HG03521 (cell line): ENCODE measurements around the gene ERMP1.
"Not testable (repeated sequence)": the region's sequence is repeated elsewhere in the genome, so short reads cannot be mapped to it uniquely, and the experiment has no call there.

Experiments used
- ATAC-seq: cut with Tn5 transposase; IDR thresholded peaks from one replicate; pipeline ENCODE4 v1.9.1; 2021; ENCODE audit warnings: mild to moderate bottlenecking, moderate library complexity; ENCODE audit not compliant: unreplicated experiment

The ERMP1 gene

GRCh38 chr9:5825895-5826622, 6.9 kb downstream of the ERMP1 start:
- no peak for ATAC-seq

GRCh38 chr9:5825223-5825622, 7.7 kb downstream of the ERMP1 start:
- ATAC-seq, result no peak

- ATAC-seq, result no peak
Measured at GRCh38 chr9:5820425-5820824, 12.5 kb downstream of the ERMP1 start.

GRCh38 chr9:5819174-5819573, 13.7 kb downstream of the ERMP1 start:
- ATAC-seq, result no peak

- ATAC-seq, result no peak
Measured at GRCh38 chr9:5818424-5819142, 14.3 kb downstream of the ERMP1 start.

- no peak for ATAC-seq
Measured at GRCh38 chr9:5817862-5818261, 15.1 kb downstream of the ERMP1 start.

GRCh38 chr9:5815461-5815860, 17.5 kb downstream of the ERMP1 start:
- ATAC-seq, result no peak

GRCh38 chr9:5813824-5814223, 19.1 kb downstream of the ERMP1 start:
- ATAC-seq, result no peak

- no peak for ATAC-seq
Measured at GRCh38 chr9:5811751-5812150, 21.2 kb downstream of the ERMP1 start.

- no peak for ATAC-seq
Measured at GRCh38 chr9:5805478-5805877, 27.4 kb downstream of the ERMP1 start.

GRCh38 chr9:5801739-5802113, 31.2 kb downstream of the ERMP1 start:
- ATAC-seq, result no peak

- ATAC-seq, result no peak
Measured at GRCh38 chr9:5800969-5801738, 31.8 kb downstream of the ERMP1 start.

- ATAC-seq, result not testable (repeated sequence)
Measured at GRCh38 chr9:5800378-5800777, 32.5 kb downstream of the ERMP1 start.

- no peak for ATAC-seq
Measured at GRCh38 chr9:5799314-5799713, 33.6 kb downstream of the ERMP1 start.

- no peak for ATAC-seq
Measured at GRCh38 chr9:5798581-5798980, 34.3 kb downstream of the ERMP1 start.

GRCh38 chr9:5796298-5796697, 36.6 kb downstream of the ERMP1 start:
- ATAC-seq, result no peak

GRCh38 chr9:5793812-5794211, 39.1 kb downstream of the ERMP1 start:
- ATAC-seq, result no peak

- ATAC-seq, result no peak
Measured at GRCh38 chr9:5791870-5792269, 41.0 kb downstream of the ERMP1 start.

- no peak for ATAC-seq
Measured at GRCh38 chr9:5790923-5791322, 42.0 kb downstream of the ERMP1 start.

- ATAC-seq, result no peak
Measured at GRCh38 chr9:5789489-5789888, 43.4 kb downstream of the ERMP1 start.

- ATAC-seq, result no peak
Measured at GRCh38 chr9:5787759-5788302, 45.1 kb downstream of the ERMP1 start.

- ATAC-seq, result no peak
Measured at GRCh38 chr9:5787220-5787619, 45.7 kb downstream of the ERMP1 start.
